Endodermal cell (in vitro differentiated cells): ENCODE data around the gene SLC12A4. TPM values are rescaled to one million over a fixed set of nuclear protein-coding genes. Genes with fewer than 3 reads are reported as not detected.

Experiments
- DNase-seq: peaks from one replicate; pipeline ENCODE4 v3.0.0-alpha.2; 2017
- H3K27ac ChIP-seq: 2 replicates; pipeline ENCODE4 v1.5.1; 2013; ENCODE audit warnings: mild to moderate bottlenecking, low read depth, low read length, moderate library complexity
- H3K27me3 ChIP-seq: 2 replicates; pipeline ENCODE4 v1.6.1; 2013; ENCODE audit warnings: mild to moderate bottlenecking, low read length, moderate library complexity; ENCODE audit not compliant: insufficient read depth, control insufficient read depth, poor library complexity, severe bottlenecking
- H3K36me3 ChIP-seq: 2 replicates; pipeline ENCODE4 v1.7.0; 2013; ENCODE audit warnings: mild to moderate bottlenecking, low read length, moderate library complexity; ENCODE audit not compliant: control insufficient read depth, insufficient read depth
- H3K4me1 ChIP-seq: one replicate; pipeline ENCODE4 v1.7.0; 2013; ENCODE audit warnings: low read length; ENCODE audit not compliant: control insufficient read depth, insufficient read depth
- H3K4me3 ChIP-seq: 2 replicates; pipeline ENCODE4 v1.5.1; 2013; ENCODE audit warnings: mild to moderate bottlenecking, low read length, moderate library complexity
- H3K9ac ChIP-seq: 2 replicates; pipeline ENCODE4 v1.6.1; 2013; ENCODE audit warnings: mild to moderate bottlenecking, low read length, moderate library complexity; ENCODE audit not compliant: poor library complexity, severe bottlenecking; ENCODE audit errors: extremely low read depth
- H3K9me3 ChIP-seq: 2 replicates; pipeline ENCODE4 v1.6.1; 2013; ENCODE audit warnings: mild to moderate bottlenecking, low read length, moderate library complexity; ENCODE audit not compliant: control insufficient read depth
- H3K27ac Mint-ChIP-seq: 2 replicates; pipeline ENCODE4 v1.8.0; 2020; ENCODE audit warnings: mixed read lengths
- H3K27me3 Mint-ChIP-seq: 2 replicates; pipeline ENCODE4 v1.8.0; 2021; ENCODE audit warnings: mild to moderate bottlenecking, mixed read lengths; ENCODE audit not compliant: insufficient read depth
- H3K36me3 Mint-ChIP-seq: 2 replicates; pipeline ENCODE4 v1.8.0; 2020; ENCODE audit warnings: low read depth, mixed read lengths
- H3K4me1 Mint-ChIP-seq: 2 replicates; pipeline ENCODE4 v1.8.0; 2020; ENCODE audit warnings: mixed read lengths
- H3K4me3 Mint-ChIP-seq: 2 replicates; pipeline ENCODE4 v1.8.0; 2020; ENCODE audit warnings: mild to moderate bottlenecking, moderate library complexity, mixed read lengths
- H3K9me3 Mint-ChIP-seq: 2 replicates; pipeline ENCODE4 v1.8.0; 2020; ENCODE audit warnings: mild to moderate bottlenecking, mixed read lengths
- WGBS, 2 experiments: methylation state at CpG; one replicate each; pipeline versions ENCODE4 v1.1.5 to v1.1.7; 2013; ENCODE audit warnings: missing lambda C conversion rate in 2 of 2, mixed read lengths in 1 of 2; ENCODE audit not compliant: insufficient coverage in 1 of 2, insufficient read length in 1 of 2; 5-methylcytosine and 5-hydroxymethylcytosine counted together
- total RNA-seq, 2 donors: library from RNA; stranded (reverse); fragmentation: NEBNext Ultra II Directional in 1 of 2; extraction: Animal tissue kit (Norgen Biotek cat#: 25700) in 1 of 2; gene quantifications; 2 replicates in 1 of 2; 3 replicates in 1 of 2; pipeline ENCODE4 v1.2.1, GENCODE V29; 2021
- TF ChIP-seq, protein P1 (sequence below): fragments of 200-600 bp; sonication (generic); conservative IDR thresholded peaks from 2 replicates; pipeline ENCODE4 v1.5.0; 2021; ENCODE audit warnings: antibody characterized with exemption, mild to moderate bottlenecking

The SLC12A4 gene
- total RNA-seq, 2 donors from 2014 or later, result 37.9 to 43.4 TPM

DNA sequence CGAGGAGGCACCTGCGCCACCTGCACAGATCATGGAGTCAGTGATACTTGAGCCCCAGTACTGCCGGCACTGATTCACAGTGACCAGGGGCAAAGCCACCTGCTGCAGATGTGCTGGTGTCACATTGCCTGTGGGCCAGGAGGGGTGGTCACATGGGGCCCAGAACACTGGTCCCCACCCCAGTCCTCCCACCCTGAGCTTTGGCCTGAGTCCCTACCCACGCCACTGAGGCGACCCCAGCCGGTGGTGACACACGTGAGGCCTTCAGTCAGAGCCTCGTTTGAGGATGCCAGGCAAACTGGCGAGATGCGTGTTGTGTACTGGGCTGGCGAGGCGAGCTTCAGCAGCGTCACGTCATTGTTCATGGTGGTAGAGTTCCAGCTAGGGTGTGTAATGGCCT is 38.2 kb downstream of the SLC12A4 start:
- Histone ChIP-seq H3K36me3 (peaks cover 15% of the 10 kb centered on the region), H3K9me3 (no peaks in the 10 kb centered on the region), H3K4me3 (no peak overlapping the region), H3K4me1 (no peaks in the 10 kb centered on the region), H3K9ac (no peak overlapping the region), H3K27ac (no peak overlapping the region), H3K27me3 (no peaks in the 10 kb centered on the region)
- TF ChIP-seq, protein P1, sequence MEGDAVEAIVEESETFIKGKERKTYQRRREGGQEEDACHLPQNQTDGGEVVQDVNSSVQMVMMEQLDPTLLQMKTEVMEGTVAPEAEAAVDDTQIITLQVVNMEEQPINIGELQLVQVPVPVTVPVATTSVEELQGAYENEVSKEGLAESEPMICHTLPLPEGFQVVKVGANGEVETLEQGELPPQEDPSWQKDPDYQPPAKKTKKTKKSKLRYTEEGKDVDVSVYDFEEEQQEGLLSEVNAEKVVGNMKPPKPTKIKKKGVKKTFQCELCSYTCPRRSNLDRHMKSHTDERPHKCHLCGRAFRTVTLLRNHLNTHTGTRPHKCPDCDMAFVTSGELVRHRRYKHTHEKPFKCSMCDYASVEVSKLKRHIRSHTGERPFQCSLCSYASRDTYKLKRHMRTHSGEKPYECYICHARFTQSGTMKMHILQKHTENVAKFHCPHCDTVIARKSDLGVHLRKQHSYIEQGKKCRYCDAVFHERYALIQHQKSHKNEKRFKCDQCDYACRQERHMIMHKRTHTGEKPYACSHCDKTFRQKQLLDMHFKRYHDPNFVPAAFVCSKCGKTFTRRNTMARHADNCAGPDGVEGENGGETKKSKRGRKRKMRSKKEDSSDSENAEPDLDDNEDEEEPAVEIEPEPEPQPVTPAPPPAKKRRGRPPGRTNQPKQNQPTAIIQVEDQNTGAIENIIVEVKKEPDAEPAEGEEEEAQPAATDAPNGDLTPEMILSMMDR, result no peak
- DNase-seq, result no peak
- Mint-ChIP-seq H3K27ac (no peak overlapping the region), H3K36me3 (peaks cover 18% of the 10 kb centered on the region), H3K4me1 (peaks cover 20% of the 10 kb centered on the region), H3K4me3 (no peak overlapping the region), H3K27me3 (no peaks in the 10 kb centered on the region), H3K9me3 (no peaks in the 10 kb centered on the region)
- 96 to 99% methylated on average over 14 of the region's 14 CpGs for WGBS, 2 experiments

DNA sequence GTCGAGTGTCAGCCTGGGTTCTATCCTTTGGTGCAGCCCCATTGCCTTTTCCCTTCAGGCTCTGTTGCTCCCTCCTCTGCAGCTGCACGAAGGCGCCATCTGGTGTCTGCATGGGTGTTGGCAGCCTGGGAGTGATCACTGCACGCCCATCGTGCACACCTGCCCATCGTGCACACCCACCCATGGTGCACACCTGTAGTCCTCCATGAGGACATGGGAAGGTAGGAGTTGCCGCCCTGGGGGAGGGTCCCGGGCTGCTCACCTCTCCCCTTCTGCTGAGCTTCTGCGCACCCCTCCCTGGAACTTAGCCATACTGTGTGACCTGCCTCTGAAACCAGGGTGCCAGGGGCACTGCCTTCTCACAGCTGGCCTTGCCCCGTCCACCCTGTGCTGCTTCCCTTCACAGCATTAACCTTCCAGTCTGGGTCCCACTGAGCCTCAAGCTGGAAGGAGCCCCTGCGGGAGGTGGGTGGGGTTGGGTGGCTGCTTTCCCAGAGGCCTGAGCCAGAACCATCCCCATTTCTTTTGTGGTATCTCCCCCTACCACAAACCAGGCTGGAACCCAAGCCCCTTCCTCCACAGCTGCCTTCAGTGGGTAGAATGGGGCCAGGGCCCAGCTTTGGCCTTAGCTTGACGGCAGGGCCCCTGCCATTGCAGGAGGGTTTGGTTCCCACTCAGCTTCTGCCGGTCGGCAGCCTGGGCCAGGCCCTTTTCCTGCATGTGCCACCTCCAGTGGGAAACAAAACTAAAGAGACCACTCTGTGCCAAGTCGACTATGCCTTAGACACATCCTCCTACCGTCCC is 39.7 kb downstream of the SLC12A4 start:
- Mint-ChIP-seq H3K9me3 (no peaks in the 10 kb centered on the region), H3K4me3 (no peak overlapping the region), H3K27me3 (no peaks in the 10 kb centered on the region), H3K36me3 (peaks cover 21% of the 10 kb centered on the region), H3K27ac (no peak overlapping the region), H3K4me1 (peaks cover 12% of the 10 kb centered on the region)
- DNase-seq, result peak; percentile 92
- H3K9ac ChIP-seq, result no peak overlapping the region
- no peaks in the 10 kb centered on the region for H3K27me3 ChIP-seq
- no peak overlapping the region for H3K27ac ChIP-seq
- H3K4me1 ChIP-seq, result no peaks in the 10 kb centered on the region
- 45 to 65% methylated on average over 6 to 16 of the region's 16 CpGs for WGBS, 2 experiments
- H3K4me3 ChIP-seq, result no peak overlapping the region
- TF ChIP-seq, protein P1, result peak; percentile 93
- peaks cover 15% of the 10 kb centered on the region for H3K36me3 ChIP-seq
- no peaks in the 10 kb centered on the region for H3K9me3 ChIP-seq

DNA sequence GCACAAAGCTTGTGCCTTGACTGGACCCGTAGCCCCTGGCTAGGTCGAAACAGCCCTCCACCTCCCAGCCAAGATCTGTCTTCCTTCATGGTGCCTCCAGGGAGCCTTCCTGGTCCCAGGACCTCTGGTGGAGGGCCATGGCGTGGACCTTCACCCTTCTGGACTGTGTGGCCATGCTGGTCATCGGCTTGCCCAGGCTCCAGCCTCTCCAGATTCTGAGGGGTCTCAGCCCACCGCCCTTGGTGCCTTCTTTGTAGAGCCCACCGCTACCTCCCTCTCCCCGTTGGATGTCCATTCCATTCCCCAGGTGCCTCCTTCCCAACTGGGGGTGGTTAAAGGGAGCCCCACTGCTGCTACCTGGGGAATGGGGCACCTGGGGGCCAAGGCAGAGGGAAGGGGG is 40.3 kb downstream of the SLC12A4 start:
- no peaks in the 10 kb centered on the region for H3K9me3 ChIP-seq
- no peaks in the 10 kb centered on the region for H3K4me1 ChIP-seq
- Mint-ChIP-seq H3K4me1 (peaks cover 12% of the 10 kb centered on the region), H3K36me3 (peaks cover 21% of the 10 kb centered on the region), H3K4me3 (no peak overlapping the region), H3K27ac (peak overlapping the region; percentile 42), H3K9me3 (no peaks in the 10 kb centered on the region), H3K27me3 (no peaks in the 10 kb centered on the region)
- WGBS, 2 experiments, result 87 to 88% methylated on average over 3 to 7 of the region's 7 CpGs
- H3K27ac ChIP-seq, result no peak overlapping the region
- no peak for DNase-seq
- TF ChIP-seq, protein P1, result no peak
- peaks cover 15% of the 10 kb centered on the region for H3K36me3 ChIP-seq
- no peak overlapping the region for H3K9ac ChIP-seq
- no peak overlapping the region for H3K4me3 ChIP-seq
- no peaks in the 10 kb centered on the region for H3K27me3 ChIP-seq
